ENCODE results near the gene ZNF655. TPM values are rescaled to one million over a fixed set of nuclear protein-coding genes. Genes with fewer than 3 reads are reported as not detected.

ZNF655 gene
- total and polyA plus RNA-seq, 2 experiments from 2014 or later, result 20.6 to 55.8 TPM

GRCh38 chr7:99607548-99607947 is 49.1 kb downstream of the ZNF655 start (continued):
- TF ChIP-seq, protein P1, sequence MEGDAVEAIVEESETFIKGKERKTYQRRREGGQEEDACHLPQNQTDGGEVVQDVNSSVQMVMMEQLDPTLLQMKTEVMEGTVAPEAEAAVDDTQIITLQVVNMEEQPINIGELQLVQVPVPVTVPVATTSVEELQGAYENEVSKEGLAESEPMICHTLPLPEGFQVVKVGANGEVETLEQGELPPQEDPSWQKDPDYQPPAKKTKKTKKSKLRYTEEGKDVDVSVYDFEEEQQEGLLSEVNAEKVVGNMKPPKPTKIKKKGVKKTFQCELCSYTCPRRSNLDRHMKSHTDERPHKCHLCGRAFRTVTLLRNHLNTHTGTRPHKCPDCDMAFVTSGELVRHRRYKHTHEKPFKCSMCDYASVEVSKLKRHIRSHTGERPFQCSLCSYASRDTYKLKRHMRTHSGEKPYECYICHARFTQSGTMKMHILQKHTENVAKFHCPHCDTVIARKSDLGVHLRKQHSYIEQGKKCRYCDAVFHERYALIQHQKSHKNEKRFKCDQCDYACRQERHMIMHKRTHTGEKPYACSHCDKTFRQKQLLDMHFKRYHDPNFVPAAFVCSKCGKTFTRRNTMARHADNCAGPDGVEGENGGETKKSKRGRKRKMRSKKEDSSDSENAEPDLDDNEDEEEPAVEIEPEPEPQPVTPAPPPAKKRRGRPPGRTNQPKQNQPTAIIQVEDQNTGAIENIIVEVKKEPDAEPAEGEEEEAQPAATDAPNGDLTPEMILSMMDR (conservative IDR thresholded peaks at IDR 0.05; ENCODE audit: low read depth in 2 of 2), result no peak

GRCh38 chr7:99614495-99614894 is 56.1 kb downstream of the ZNF655 start:
- DNase-seq (ENCODE audit: low spot score) (no peak), ATAC-seq (no peak)
- Mint-ChIP-seq H3K27ac (no peak overlapping the region), H3K4me3 (no peak overlapping the region), H3K9me3 (no peaks in the 10 kb centered on the region; the same call in 2 of the 3 replicates), H3K36me3 (ENCODE audit: low read depth) (peaks cover 16% of the 10 kb centered on the region), H3K27me3 (ENCODE audit: insufficient read depth, low read depth, poor library complexity) (peaks cover 8% of the 10 kb centered on the region), H3K4me1 (peaks cover 9% of the 10 kb centered on the region)
- H3K4me2 ChIP-seq, result no peak overlapping the region
- peaks cover 10% of the 10 kb centered on the region for H3K36me3 ChIP-seq (ENCODE audit: insufficient read depth)
- peaks cover 20% of the 10 kb centered on the region for H3K79me2 ChIP-seq (replicated peaks; ENCODE audit: insufficient read depth)
- no peak overlapping the region for H2AFZ ChIP-seq
- H3K27me3 ChIP-seq (ENCODE audit: insufficient read depth), result no peaks in the 10 kb centered on the region
- no peaks in the 10 kb centered on the region for H3F3A ChIP-seq (replicated peaks; ENCODE audit: low read depth)
- H3K4me3 ChIP-seq, result no peak overlapping the region
- no peaks in the 10 kb centered on the region for H3K9me2 ChIP-seq (ENCODE audit: insufficient read depth)
- no peaks in the 10 kb centered on the region for H4K20me1 ChIP-seq (replicated peaks; ENCODE audit: insufficient read depth)
- no peak overlapping the region for H3K27ac ChIP-seq (ENCODE audit: low read depth)
- H3K4me1 ChIP-seq (ENCODE audit: insufficient read depth), result peaks cover 5% of the 10 kb centered on the region; the same call in 1 of the 2 replicates
- TF ChIP-seq CREB1 (CRISPR knock-in tag; IDR thresholded peaks at IDR 0.05; ENCODE audit: low read depth), result no peak
- no peak for TF ChIP-seq STAT1 (IDR thresholded peaks at IDR 0.05; ENCODE audit: unreplicated experiment)
- TF ChIP-seq, protein P2, sequence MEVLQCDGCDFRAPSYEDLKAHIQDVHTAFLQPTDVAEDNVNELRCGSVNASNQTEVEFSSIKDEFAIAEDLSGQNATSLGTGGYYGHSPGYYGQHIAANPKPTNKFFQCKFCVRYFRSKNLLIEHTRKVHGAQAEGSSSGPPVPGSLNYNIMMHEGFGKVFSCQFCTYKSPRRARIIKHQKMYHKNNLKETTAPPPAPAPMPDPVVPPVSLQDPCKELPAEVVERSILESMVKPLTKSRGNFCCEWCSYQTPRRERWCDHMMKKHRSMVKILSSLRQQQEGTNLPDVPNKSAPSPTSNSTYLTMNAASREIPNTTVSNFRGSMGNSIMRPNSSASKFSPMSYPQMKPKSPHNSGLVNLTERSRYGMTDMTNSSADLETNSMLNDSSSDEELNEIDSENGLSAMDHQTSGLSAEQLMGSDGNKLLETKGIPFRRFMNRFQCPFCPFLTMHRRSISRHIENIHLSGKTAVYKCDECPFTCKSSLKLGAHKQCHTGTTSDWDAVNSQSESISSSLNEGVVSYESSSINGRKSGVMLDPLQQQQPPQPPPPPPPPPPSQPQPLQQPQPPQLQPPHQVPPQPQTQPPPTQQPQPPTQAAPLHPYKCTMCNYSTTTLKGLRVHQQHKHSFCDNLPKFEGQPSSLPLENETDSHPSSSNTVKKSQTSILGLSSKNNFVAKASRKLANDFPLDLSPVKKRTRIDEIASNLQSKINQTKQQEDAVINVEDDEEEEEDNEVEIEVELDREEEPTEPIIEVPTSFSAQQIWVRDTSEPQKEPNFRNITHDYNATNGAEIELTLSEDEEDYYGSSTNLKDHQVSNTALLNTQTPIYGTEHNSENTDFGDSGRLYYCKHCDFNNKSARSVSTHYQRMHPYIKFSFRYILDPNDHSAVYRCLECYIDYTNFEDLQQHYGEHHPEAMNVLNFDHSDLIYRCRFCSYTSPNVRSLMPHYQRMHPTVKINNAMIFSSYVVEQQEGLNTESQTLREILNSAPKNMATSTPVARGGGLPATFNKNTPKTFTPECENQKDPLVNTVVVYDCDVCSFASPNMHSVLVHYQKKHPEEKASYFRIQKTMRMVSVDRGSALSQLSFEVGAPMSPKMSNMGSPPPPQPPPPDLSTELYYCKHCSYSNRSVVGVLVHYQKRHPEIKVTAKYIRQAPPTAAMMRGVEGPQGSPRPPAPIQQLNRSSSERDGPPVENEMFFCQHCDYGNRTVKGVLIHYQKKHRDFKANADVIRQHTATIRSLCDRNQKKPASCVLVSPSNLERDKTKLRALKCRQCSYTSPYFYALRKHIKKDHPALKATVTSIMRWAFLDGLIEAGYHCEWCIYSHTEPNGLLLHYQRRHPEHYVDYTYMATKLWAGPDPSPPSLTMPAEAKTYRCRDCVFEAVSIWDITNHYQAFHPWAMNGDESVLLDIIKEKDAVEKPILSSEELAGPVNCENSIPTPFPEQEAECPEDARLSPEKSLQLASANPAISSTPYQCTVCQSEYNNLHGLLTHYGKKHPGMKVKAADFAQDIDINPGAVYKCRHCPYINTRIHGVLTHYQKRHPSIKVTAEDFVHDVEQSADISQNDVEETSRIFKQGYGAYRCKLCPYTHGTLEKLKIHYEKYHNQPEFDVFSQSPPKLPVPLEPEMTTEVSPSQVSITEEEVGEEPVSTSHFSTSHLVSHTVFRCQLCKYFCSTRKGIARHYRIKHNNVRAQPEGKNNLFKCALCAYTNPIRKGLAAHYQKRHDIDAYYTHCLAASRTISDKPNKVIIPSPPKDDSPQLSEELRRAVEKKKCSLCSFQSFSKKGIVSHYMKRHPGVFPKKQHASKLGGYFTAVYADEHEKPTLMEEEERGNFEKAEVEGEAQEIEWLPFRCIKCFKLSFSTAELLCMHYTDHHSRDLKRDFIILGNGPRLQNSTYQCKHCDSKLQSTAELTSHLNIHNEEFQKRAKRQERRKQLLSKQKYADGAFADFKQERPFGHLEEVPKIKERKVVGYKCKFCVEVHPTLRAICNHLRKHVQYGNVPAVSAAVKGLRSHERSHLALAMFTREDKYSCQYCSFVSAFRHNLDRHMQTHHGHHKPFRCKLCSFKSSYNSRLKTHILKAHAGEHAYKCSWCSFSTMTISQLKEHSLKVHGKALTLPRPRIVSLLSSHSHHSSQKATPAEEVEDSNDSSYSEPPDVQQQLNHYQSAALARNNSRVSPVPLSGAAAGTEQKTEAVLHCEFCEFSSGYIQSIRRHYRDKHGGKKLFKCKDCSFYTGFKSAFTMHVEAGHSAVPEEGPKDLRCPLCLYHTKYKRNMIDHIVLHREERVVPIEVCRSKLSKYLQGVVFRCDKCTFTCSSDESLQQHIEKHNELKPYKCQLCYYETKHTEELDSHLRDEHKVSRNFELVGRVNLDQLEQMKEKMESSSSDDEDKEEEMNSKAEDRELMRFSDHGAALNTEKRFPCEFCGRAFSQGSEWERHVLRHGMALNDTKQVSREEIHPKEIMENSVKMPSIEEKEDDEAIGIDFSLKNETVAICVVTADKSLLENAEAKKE (CRISPR knock-in tag; IDR thresholded peaks at IDR 0.05), result no peak
- TF ChIP-seq ZNF331 (CRISPR knock-in tag; IDR thresholded peaks at IDR 0.05; ENCODE audit: low read depth), result no peak
- TF ChIP-seq, protein P1 (conservative IDR thresholded peaks at IDR 0.05; ENCODE audit: low read depth in 2 of 2), result no peak
- TF ChIP-seq ETS1 (IDR thresholded peaks at IDR 0.05), result no peak
- no peak for TF ChIP-seq NANOG (IDR thresholded peaks at IDR 0.05; ENCODE audit: borderline replicate concordance)
- TF ChIP-seq REST (IDR thresholded peaks at IDR 0.05; ENCODE audit: unreplicated experiment), result no peak
- no peak for TF ChIP-seq ZNF114 (CRISPR knock-in tag; IDR thresholded peaks at IDR 0.05)
- no peak for TF ChIP-seq EZH2phosphoT487 (IDR thresholded peaks at IDR 0.05; ENCODE audit: unreplicated experiment)

All from GM23338 (cell line).